ENCODE data around the gene CTTN.

The CTTN gene

GRCh38 chr11:70429428-70429705 lies 31.0 kb downstream of the CTTN start:
- DNase-seq (ENCODE audit: low read depth in 2 of 2) = no peak

- no peak for DNase-seq (ENCODE audit: low read depth in 2 of 2)
Measured at GRCh38 chr11:70429724-70430521, 31.6 kb downstream of the CTTN start.

- DNase-seq (ENCODE audit: low read depth in 2 of 2) = no peak
Measured at GRCh38 chr11:70430671-70431574, 32.6 kb downstream of the CTTN start.

GRCh38 chr11:70431611-70432010 lies 33.3 kb downstream of the CTTN start:
- no peak for DNase-seq (ENCODE audit: low read depth in 2 of 2)

GRCh38 chr11:70432065-70432464 lies 33.7 kb downstream of the CTTN start:
- DNase-seq (ENCODE audit: low read depth in 2 of 2) = no peak

GRCh38 chr11:70432580-70432979 lies 34.3 kb downstream of the CTTN start:
- DNase-seq (ENCODE audit: low read depth in 2 of 2) = no peak

GRCh38 chr11:70433038-70433437 lies 34.7 kb downstream of the CTTN start:
- DNase-seq (ENCODE audit: low read depth in 2 of 2) = no peak

GRCh38 chr11:70433526-70433925 lies 35.2 kb downstream of the CTTN start:
- no peak for DNase-seq (ENCODE audit: low read depth in 2 of 2)

GRCh38 chr11:70433966-70434812 lies 35.9 kb downstream of the CTTN start:
- DNase-seq (ENCODE audit: low read depth in 2 of 2) = no peak

- no peak for DNase-seq (ENCODE audit: low read depth in 2 of 2)
Measured at GRCh38 chr11:70434813-70435278, 36.5 kb downstream of the CTTN start.

GRCh38 chr11:70435361-70435760 lies 37.0 kb downstream of the CTTN start:
- no peak for DNase-seq (ENCODE audit: low read depth in 2 of 2)

GRCh38 chr11:70435765-70436500 lies 37.6 kb downstream of the CTTN start:
- no peak for DNase-seq (ENCODE audit: low read depth in 2 of 2)

GRCh38 chr11:70436501-70436860 lies 38.2 kb downstream of the CTTN start:
- DNase-seq (ENCODE audit: low read depth in 2 of 2) = no peak

GRCh38 chr11:70437111-70437784 lies 38.9 kb downstream of the CTTN start:
- DNase-seq (ENCODE audit: low read depth in 2 of 2) = no peak

GRCh38 chr11:70440206-70440605 lies 41.9 kb downstream of the CTTN start:
- DNase-seq (ENCODE audit: low read depth in 2 of 2) = no peak

GRCh38 chr11:70443773-70444030 lies 45.4 kb downstream of the CTTN start:
- no peak for DNase-seq (ENCODE audit: low read depth in 2 of 2)

GRCh38 chr11:70445091-70445490 lies 46.8 kb downstream of the CTTN start:
- DNase-seq (ENCODE audit: low read depth in 2 of 2) = no peak

- DNase-seq (ENCODE audit: low read depth in 2 of 2) = no peak
Measured at GRCh38 chr11:70445605-70446004, 47.3 kb downstream of the CTTN start.

GRCh38 chr11:70448983-70449567 lies 50.7 kb downstream of the CTTN start:
- no peak for DNase-seq (ENCODE audit: low read depth in 2 of 2)

GRCh38 chr11:70454197-70454767 lies 56.0 kb downstream of the CTTN start:
- DNase-seq (ENCODE audit: low read depth in 2 of 2) = no peak
